Activated T-helper 17 cell treated with anti-CD3 and anti-CD28 coated beads, Interleukin-2, amount 50 U/mL, for 72 hours (primary cell): ENCODE results near the gene MARK3. TPM values are rescaled to one million over a fixed set of nuclear protein-coding genes. Genes with fewer than 3 reads are reported as not detected.

Experiments
- total RNA-seq, 2 donors: library from RNA; stranded (reverse); gene quantifications; one replicate each; pipeline ENCODE4 v1.2.3, GENCODE V29; 2022

Gene MARK3
- total RNA-seq, 2 donors from 2014 or later: 61.2 to 80.8 TPM

Other genes with a start within 250 kb of the MARK3 start
- 100 to 1,000 TPM; 196 to 296 TPM for gene EIF5, start 51.2 kb upstream of the MARK3 start, total RNA-seq
- gene CKB, start 137.4 kb downstream of the MARK3 start, total RNA-seq: 10 to 100 TPM in 1 of 2 donors, 1 to 10 TPM in 1; 4.5 to 13.4 TPM
- gene TRMT61A, start 143.8 kb downstream of the MARK3 start, total RNA-seq: 10 to 100 TPM in 1 of 2 donors, 1 to 10 TPM in 1; 7.0 to 17.2 TPM
- gene BAG5, start 177.2 kb downstream of the MARK3 start, total RNA-seq: 10 to 100 TPM; 21.0 to 33.2 TPM
- 10 to 100 TPM; 30.9 to 39.9 TPM for gene COA8, start 177.5 kb downstream of the MARK3 start, total RNA-seq
- gene KLC1, start 243.8 kb downstream of the MARK3 start, total RNA-seq: 100 to 1,000 TPM; 135 to 137 TPM